ENCODE results near the gene DET1. TPM values are rescaled to one million over a fixed set of nuclear protein-coding genes. Genes with fewer than 3 reads are reported as not detected.

DET1 gene
- 1 to 10 TPM; 4.1 to 8.4 (median 6.4) TPM for total RNA-seq

DNA sequence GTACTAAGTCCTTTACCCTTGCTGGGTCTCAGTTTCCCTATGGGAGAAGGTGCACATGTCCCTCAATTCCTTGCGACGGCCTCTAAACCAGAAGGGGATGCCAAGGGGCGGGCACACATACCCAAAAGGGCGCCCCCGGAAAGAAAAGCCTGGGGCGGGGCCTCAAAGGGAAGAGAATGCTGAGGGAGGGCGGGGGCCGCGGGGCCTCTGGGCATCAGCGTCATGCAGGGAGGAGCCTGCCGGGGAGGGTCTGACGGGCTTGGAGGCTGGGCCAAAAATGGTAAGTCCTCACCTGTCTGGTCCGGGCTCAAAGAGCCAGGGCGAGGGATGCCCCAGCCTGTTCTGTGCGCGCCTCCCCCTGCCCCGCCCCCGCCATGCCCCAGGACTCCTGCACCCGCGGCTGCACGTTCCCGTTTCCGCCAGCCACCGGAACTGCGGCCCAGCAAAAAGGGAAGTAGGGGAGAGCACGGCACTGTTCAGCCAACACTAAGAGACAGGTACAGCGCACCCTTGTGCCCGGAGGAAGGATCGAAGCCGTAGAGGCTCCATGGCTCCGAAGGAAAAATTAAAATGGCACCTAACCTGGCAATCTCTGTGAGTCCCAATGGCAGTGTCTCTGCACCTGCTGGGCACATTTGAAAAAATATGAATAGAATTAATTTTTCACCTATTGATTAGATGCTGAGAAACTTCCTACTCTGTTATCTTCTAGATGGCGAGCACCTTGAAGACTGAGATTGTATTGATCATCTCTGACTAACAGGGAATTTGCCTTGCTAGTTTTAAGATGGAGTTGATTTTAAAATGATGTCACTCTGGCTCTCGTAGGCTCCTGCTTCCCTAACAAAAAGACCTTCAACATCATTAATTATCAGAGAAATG lies at the start of gene DET1:
Gene DET1, minus strand, starts transcription at position 434 of the 882 bp plus-strand sequence. CDS start 14,976 bp downstream, outside the sequence.
- TF ChIP-seq, protein P1, sequence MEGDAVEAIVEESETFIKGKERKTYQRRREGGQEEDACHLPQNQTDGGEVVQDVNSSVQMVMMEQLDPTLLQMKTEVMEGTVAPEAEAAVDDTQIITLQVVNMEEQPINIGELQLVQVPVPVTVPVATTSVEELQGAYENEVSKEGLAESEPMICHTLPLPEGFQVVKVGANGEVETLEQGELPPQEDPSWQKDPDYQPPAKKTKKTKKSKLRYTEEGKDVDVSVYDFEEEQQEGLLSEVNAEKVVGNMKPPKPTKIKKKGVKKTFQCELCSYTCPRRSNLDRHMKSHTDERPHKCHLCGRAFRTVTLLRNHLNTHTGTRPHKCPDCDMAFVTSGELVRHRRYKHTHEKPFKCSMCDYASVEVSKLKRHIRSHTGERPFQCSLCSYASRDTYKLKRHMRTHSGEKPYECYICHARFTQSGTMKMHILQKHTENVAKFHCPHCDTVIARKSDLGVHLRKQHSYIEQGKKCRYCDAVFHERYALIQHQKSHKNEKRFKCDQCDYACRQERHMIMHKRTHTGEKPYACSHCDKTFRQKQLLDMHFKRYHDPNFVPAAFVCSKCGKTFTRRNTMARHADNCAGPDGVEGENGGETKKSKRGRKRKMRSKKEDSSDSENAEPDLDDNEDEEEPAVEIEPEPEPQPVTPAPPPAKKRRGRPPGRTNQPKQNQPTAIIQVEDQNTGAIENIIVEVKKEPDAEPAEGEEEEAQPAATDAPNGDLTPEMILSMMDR (IDR thresholded peaks at IDR 0.05 in 4 of 5, conservative IDR thresholded peaks at IDR 0.05 in 1 of 5) = peak; percentile 25 to 88 (median 62)
- TF ChIP-seq POLR2A (IDR thresholded peaks at IDR 0.05) = no peak
- Histone ChIP-seq H3K9me3 (no peaks in the 10 kb centered on the region), H3K4me1 (peaks cover 26 to 29% of the 10 kb centered on the region in 2 donors), H3K36me3 (no peaks in the 10 kb centered on the region), H3K4me3 (peak within 1 kb of the TSS; percentile 82 to 91 (median 88)), H3K27ac (peak within 1 kb of the TSS; percentile 83 to 93 (median 86)), H3K27me3 (no peaks in the 10 kb centered on the region)
- intact Hi-C loops (cut with DNase I; ENCODE audit: low total_unique reads) (loop anchor here (2.0 to 5.0 kb wide), 2 partner anchors 66 to 80 kb away; partner anchors contain the start of genes MRPL46 and MRPS11), in situ Hi-C loops (cut with MboI; ENCODE audit: low sequenced_read_pairs in 4 of 4) (no loop called here)
- ATAC-seq (peak; percentile 99 to 100), DNase-seq (peak; percentile 91 to 94)

DNA sequence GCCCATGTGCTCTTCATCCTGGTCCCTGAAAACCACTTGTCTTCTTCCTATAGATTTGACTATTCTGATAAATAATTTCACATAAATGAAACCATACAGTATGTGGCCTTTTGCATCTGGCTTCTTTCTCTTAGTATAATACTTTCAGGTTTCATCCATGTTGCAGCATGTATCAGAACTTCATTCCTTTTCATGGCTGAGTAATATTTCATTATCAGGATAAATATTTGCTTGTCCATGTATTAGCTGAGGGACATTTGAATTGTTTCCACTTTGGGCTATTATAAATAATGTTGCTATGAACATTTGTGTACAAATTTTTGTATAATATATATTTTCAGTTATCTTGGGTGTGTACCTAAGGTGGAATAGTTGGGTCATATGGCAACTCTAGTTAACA lies 44.9 kb upstream of the DET1 start:
- H3K36me3 ChIP-seq = no peaks in the 10 kb centered on the region
- no peaks in the 10 kb centered on the region for H3K27me3 ChIP-seq
- in situ Hi-C loops (cut with MboI; ENCODE audit: low sequenced_read_pairs in 4 of 4) = no loop called here
- H3K9me3 ChIP-seq = no peaks in the 10 kb centered on the region
- H3K4me1 ChIP-seq = no peaks in the 10 kb centered on the region
- DNase-seq (no peak), ATAC-seq (no peak)
- H3K4me3 ChIP-seq = no peak overlapping the region
- TF ChIP-seq POLR2A (IDR thresholded peaks at IDR 0.05) = no peak
- TF ChIP-seq, protein P1 (IDR thresholded peaks at IDR 0.05 in 4 of 5, conservative IDR thresholded peaks at IDR 0.05 in 1 of 5) = no peak
- H3K27ac ChIP-seq = no peak overlapping the region
- intact Hi-C loops (cut with DNase I; ENCODE audit: low total_unique reads) = no loop called here

DNA sequence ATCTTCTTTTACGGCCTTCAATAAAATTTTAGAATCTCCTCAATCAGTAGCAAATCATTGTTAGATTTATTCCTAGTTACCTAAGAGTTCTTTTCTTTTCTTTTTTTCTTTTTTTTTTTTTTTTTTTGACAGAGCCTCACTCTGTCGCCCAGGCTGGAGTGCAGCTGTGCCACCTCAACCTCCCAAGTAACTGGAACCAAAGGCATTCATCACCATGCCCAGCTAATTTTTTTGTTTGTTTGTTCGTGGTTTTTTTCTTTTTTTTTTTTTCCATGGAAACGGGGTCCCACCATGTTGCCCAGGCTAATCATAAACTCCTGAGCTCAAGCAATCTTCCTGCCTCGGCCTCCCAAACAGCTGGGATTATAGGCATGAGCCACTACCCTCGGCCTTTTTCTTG lies 44.3 kb upstream of the DET1 start:
- DNase-seq (no peak), ATAC-seq (no peak)
- Histone ChIP-seq H3K27ac (no peak overlapping the region), H3K4me3 (no peak overlapping the region), H3K4me1 (no peaks in the 10 kb centered on the region), H3K27me3 (no peaks in the 10 kb centered on the region), H3K36me3 (no peaks in the 10 kb centered on the region), H3K9me3 (no peaks in the 10 kb centered on the region)
- intact Hi-C loops (cut with DNase I; ENCODE audit: low total_unique reads) = no loop called here
- TF ChIP-seq, protein P1 (IDR thresholded peaks at IDR 0.05 in 4 of 5, conservative IDR thresholded peaks at IDR 0.05 in 1 of 5) = no peak
- no peak for TF ChIP-seq POLR2A (IDR thresholded peaks at IDR 0.05)
- in situ Hi-C loops (cut with MboI; ENCODE audit: low sequenced_read_pairs in 4 of 4) = no loop called here

DNA sequence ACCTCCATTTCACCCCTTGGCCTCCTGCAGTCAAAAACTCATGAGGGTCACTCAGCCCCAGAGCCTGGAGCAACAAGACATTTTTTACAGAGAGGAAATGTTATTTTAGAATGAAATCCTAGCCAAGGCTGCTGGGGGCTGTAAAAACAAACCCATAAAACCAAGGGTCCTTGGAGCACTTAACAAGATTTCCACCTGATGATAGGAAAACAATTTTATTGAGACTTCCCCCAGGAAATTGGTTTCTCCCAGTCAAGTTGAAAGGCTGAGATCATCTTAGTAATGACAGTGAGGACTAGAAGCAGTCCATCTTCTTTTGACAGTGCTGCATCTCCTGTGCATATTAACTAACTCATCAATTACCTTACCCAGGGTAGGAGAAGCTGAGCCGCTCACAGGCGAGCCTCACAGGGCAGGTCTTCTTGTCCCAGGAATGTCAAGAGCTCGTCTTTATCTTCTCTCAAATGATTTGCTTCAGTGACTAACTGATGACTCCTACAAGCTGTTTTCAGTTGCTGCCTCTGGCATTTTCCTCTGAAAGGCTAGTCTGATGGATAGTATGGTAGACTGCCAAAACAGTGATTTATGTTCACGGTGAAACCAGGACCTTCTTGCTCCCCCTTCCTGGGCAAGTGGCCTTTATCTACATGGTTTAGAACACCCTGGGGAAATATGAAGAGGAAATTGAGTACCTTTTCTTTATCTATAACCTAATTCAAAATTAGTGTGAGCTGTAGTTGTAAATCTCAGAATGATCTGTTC lies 40.1 kb upstream of the DET1 start:
- Histone ChIP-seq H3K27me3 (no peaks in the 10 kb centered on the region), H3K9me3 (no peaks in the 10 kb centered on the region), H3K4me1 (no peaks in the 10 kb centered on the region), H3K27ac (no peak overlapping the region), H3K4me3 (no peak overlapping the region), H3K36me3 (no peaks in the 10 kb centered on the region)
- in situ Hi-C loops (cut with MboI; ENCODE audit: low sequenced_read_pairs in 4 of 4) = no loop called here
- intact Hi-C loops (cut with DNase I; ENCODE audit: low total_unique reads) = no loop called here
- no peak for DNase-seq
- no peak for ATAC-seq
- no peak for TF ChIP-seq POLR2A (IDR thresholded peaks at IDR 0.05)

GRCh38 chr15:88580532-88580931 lies 34.1 kb upstream of the DET1 start:
- TF ChIP-seq, protein P1 (IDR thresholded peaks at IDR 0.05 in 4 of 5, conservative IDR thresholded peaks at IDR 0.05 in 1 of 5) = no peak
- TF ChIP-seq POLR2A (IDR thresholded peaks at IDR 0.05) = no peak
- intact Hi-C loops (cut with DNase I; ENCODE audit: low total_unique reads) (no loop called here), in situ Hi-C loops (cut with MboI; ENCODE audit: low sequenced_read_pairs in 4 of 4) (no loop called here)
- H3K27me3 ChIP-seq = no peaks in the 10 kb centered on the region
- H3K27ac ChIP-seq = no peak overlapping the region
- no peaks in the 10 kb centered on the region for H3K9me3 ChIP-seq
- H3K36me3 ChIP-seq = no peaks in the 10 kb centered on the region
- no peak overlapping the region for H3K4me3 ChIP-seq
- DNase-seq (no peak), ATAC-seq (no peak)
- H3K4me1 ChIP-seq = no peaks in the 10 kb centered on the region

Measured in gastrocnemius medialis (tissue), 4 donors.